Panc1 (cell line): Measurements from ENCODE around the gene INTS1. TPM values are rescaled to one million over a fixed set of nuclear protein-coding genes. Genes with fewer than 3 reads are reported as not detected.

ENCODE experiments used
- ATAC-seq: fragments of 200-7000 bp; cut with Tn5 transposase; 2 replicates; pipeline ENCODE4 v1.9.1; 2020; ENCODE audit warnings: mild to moderate bottlenecking, moderate library complexity
- BruUV-seq: library from RNA; stranded (reverse); fragments of 400-500 nt; replicated peaks from 2 replicates; lab custom pipeline; 2021; lab: Mats Ljungman, UMichigan
- CTCF ChIA-PET: fragments of 300-600 bp; sonication (Branson Sonifier 250); formaldehyde crosslinking; loops from one replicate; lab custom pipeline; 2022; ENCODE audit warnings: antibody characterized with exemption; lab: Charles Lee
- POLR2A ChIA-PET: fragments of 300-600 bp; sonication (Branson Sonifier 250); formaldehyde crosslinking; loops from one replicate; lab custom pipeline; 2022; ENCODE audit warnings: antibody characterized with exemption; lab: Charles Lee
- DNase-seq: peaks from one replicate; pipeline ENCODE4 v3.0.0-alpha.2; 2010; ENCODE audit warnings: low read depth, low spot score
- H3K27ac ChIP-seq: 2 replicates; pipeline ENCODE4 v1.5.1; 2011; ENCODE audit warnings: mild to moderate bottlenecking, low read length, inconsistent platforms
- H3K27me3 ChIP-seq: fragments of 200-500 bp; sonication (Bioruptor generic); 2 replicates; pipeline ENCODE4 v1.6.0; 2014; ENCODE audit warnings: low read length, inconsistent platforms; ENCODE audit not compliant: control insufficient read depth, insufficient read depth
- H3K36me3 ChIP-seq: fragments of 200-500 bp; sonication (Bioruptor generic); 2 replicates; pipeline ENCODE4 v1.5.1; 2014; ENCODE audit warnings: inconsistent platforms, mild to moderate bottlenecking, low read length, moderate library complexity; ENCODE audit not compliant: control insufficient read depth, insufficient read depth
- H3K4me1 ChIP-seq: 2 replicates; pipeline ENCODE4 v1.5.1; 2011; ENCODE audit warnings: inconsistent platforms, mild to moderate bottlenecking, low read length, moderate library complexity; ENCODE audit not compliant: control insufficient read depth, insufficient read depth
- H3K4me3 ChIP-seq, 2 experiments: 2 replicates each; pipeline ENCODE4 v1.5.1; 2011 to 2012; ENCODE audit warnings: low read depth in 2 of 2, low read length in 2 of 2, mild to moderate bottlenecking in 2 of 2, inconsistent platforms in 1 of 2, moderate library complexity in 1 of 2
- H3K9me3 ChIP-seq: fragments of 200-500 bp; sonication (Bioruptor generic); 2 replicates; pipeline ENCODE4 v1.5.1; 2014; ENCODE audit warnings: low read depth, mild to moderate bottlenecking, inconsistent platforms, low read length, moderate library complexity; ENCODE audit not compliant: control insufficient read depth, insufficient read depth
- CTCF ChIP-seq: fragments of 450-650 bp; IDR thresholded peaks from 2 replicates; pipeline ENCODE4 v1.5.1; 2017; ENCODE audit warnings: mild to moderate bottlenecking
- POLR2AphosphoS5 ChIP-seq: IDR thresholded peaks from 2 replicates; pipeline ENCODE4 v1.6.1; 2012; ENCODE audit warnings: mild to moderate bottlenecking, low read depth, low read length, moderate library complexity
- REST ChIP-seq, 2 experiments: IDR thresholded peaks; 2 replicates each; pipeline ENCODE4 v1.6.1; 2011 to 2012; ENCODE audit warnings: low read depth in 2 of 2, control low read depth in 1 of 2, low read length in 1 of 2, mild to moderate bottlenecking in 1 of 2, moderate library complexity in 1 of 2; ENCODE audit not compliant: insufficient read depth in 1 of 2
- SIN3A ChIP-seq: IDR thresholded peaks from 2 replicates; pipeline ENCODE4 v1.6.1; 2012; ENCODE audit warnings: low read depth, mild to moderate bottlenecking, low read length, moderate library complexity, borderline replicate concordance; ENCODE audit not compliant: insufficient read depth
- TCF7L2 ChIP-seq: IDR thresholded peaks from 2 replicates; pipeline ENCODE4 v1.6.1; 2011; ENCODE audit warnings: mild to moderate bottlenecking, low read depth, low read length, inconsistent platforms
- in situ Hi-C: cut with HindIII; loops from 2 replicates; pipeline ENCODE4 v1.10.0; 2016; ENCODE audit warnings: low sequenced_read_pairs, low pct_unique_long_range_greater_than_20kb
- intact Hi-C: fragments of 100-400 bp; cut with micrococcal nuclease; formaldehyde crosslinking; loops from one replicate; pipeline ENCODE4 v1.10.0; 2022; ENCODE audit not compliant: unreplicated experiment
- total RNA-seq: library from RNA; stranded (reverse); gene quantifications from one replicate; pipeline ENCODE4 v1.2.1, GENCODE V29; 2021; ENCODE audit not compliant: unreplicated experiment

INTS1 gene
- total RNA-seq, 1 experiment from 2014 or later, result 173 TPM

- peak overlapping the region; percentile 80 for H3K27ac ChIP-seq
- ChIA-PET POLR2A (no interaction called here), CTCF (interaction anchor here (0.6 kb wide), 1 partner anchor 19 kb away, joined by 4 read pairs; no protein-coding TSS in a partner anchor)
- H3K36me3 ChIP-seq, result no peaks in the 10 kb centered on the region
- DNase-seq, result no peak
- peak overlapping the region; percentile 11 to 38; a peak in 3 of 4 replicates for H3K4me3 ChIP-seq
- no peaks in the 10 kb centered on the region for H3K27me3 ChIP-seq
- in situ Hi-C loops, result no loop called here
- no TSS peak for BruUV-seq
- no peaks in the 10 kb centered on the region for H3K9me3 ChIP-seq
- intact Hi-C loops, result no loop called here
- ATAC-seq, result no peak
- peaks cover 14% of the 10 kb centered on the region for H3K4me1 ChIP-seq
- TF ChIP-seq TCF7L2, result no peak
- no peak for TF ChIP-seq SIN3A
- no peak for TF ChIP-seq POLR2AphosphoS5
- no peak for TF ChIP-seq CTCF
Observed at GRCh38 chr7:1526271-1526754, 22.1 kb upstream of the INTS1 start.

- in situ Hi-C loops, result no loop called here
Observed at GRCh38 chr7:1525409-1525808, 21.2 kb upstream of the INTS1 start.

More at GRCh38 chr7:1525409-1525808, 21.2 kb upstream of the INTS1 start:
- no peaks in the 10 kb centered on the region for H3K36me3 ChIP-seq
- no peak for DNase-seq
- no TSS peak for BruUV-seq
- peaks cover 21% of the 10 kb centered on the region for H3K4me1 ChIP-seq
- intact Hi-C loops, result no loop called here
- no peak for TF ChIP-seq REST (IDR thresholded peaks at IDR 0.05; ENCODE audit: insufficient read depth in 1 of 2, low read depth in 2 of 2, low read length in 1 of 2)
- no peak for TF ChIP-seq CTCF
- TF ChIP-seq POLR2AphosphoS5, result no peak
- no peak for TF ChIP-seq TCF7L2
- no peak for TF ChIP-seq SIN3A
- no peaks in the 10 kb centered on the region for H3K9me3 ChIP-seq
- POLR2A ChIA-PET, result no interaction called here
- no peaks in the 10 kb centered on the region for H3K27me3 ChIP-seq
- ATAC-seq, result no peak
- no peak overlapping the region; the same call in 1 of the 2 replicates for H3K27ac ChIP-seq
- no peak overlapping the region for H3K4me3 ChIP-seq
- CTCF ChIA-PET, result no interaction called here
